HepG2 (cell line): ENCODE results near the gene TLX3.

Experiments
- CTCF ChIP-seq: sonication (generic); formaldehyde crosslinking; IDR thresholded peaks from 2 replicates; pipeline ENCODE4 v1.5.0; 2020; ENCODE audit warnings: mild to moderate bottlenecking, missing genetic modification reagents, moderate library complexity
- ESRRA ChIP-seq: sonication (generic); formaldehyde crosslinking; IDR thresholded peaks from 2 replicates; pipeline ENCODE4 v1.5.1; 2020; ENCODE audit warnings: mild to moderate bottlenecking, low read depth, missing genetic modification reagents
- MEIS2 ChIP-seq: sonication (generic); formaldehyde crosslinking; IDR thresholded peaks from 2 replicates; pipeline ENCODE4 v1.9.0; 2021; ENCODE audit warnings: mild to moderate bottlenecking, missing genetic modification reagents
- NFATC3 ChIP-seq: sonication (generic); formaldehyde crosslinking; IDR thresholded peaks from 2 replicates; pipeline ENCODE4 v1.5.1; 2020; ENCODE audit warnings: mild to moderate bottlenecking, missing genetic modification reagents
- RNF219 ChIP-seq: sonication (generic); formaldehyde crosslinking; IDR thresholded peaks from 2 replicates; pipeline ENCODE4 v1.5.0; 2020; ENCODE audit warnings: mild to moderate bottlenecking, missing genetic modification reagents
- ZFP36 ChIP-seq: fragments of 150-350 bp; IDR thresholded peaks from 2 replicates; pipeline ENCODE4 v1.6.1; 2018; ENCODE audit warnings: borderline replicate concordance, low read length, low read depth; ENCODE audit not compliant: partially characterized antibody
- ZFX ChIP-seq: sonication (generic); formaldehyde crosslinking; IDR thresholded peaks from 2 replicates; pipeline ENCODE4 v1.4.0; 2020; ENCODE audit warnings: mild to moderate bottlenecking, low read depth, missing genetic modification reagents, moderate library complexity
- ZNF124 ChIP-seq: sonication (generic); formaldehyde crosslinking; IDR thresholded peaks from 2 replicates; pipeline ENCODE4 v1.4.0; 2020; ENCODE audit warnings: missing genetic modification reagents
- ZNF431 ChIP-seq: sonication (generic); formaldehyde crosslinking; IDR thresholded peaks from 2 replicates; pipeline ENCODE4 v1.9.0; 2022; ENCODE audit warnings: missing genetic modification reagents, low read depth, mild to moderate bottlenecking, borderline replicate concordance
- TF ChIP-seq, protein P1 (sequence below): sonication (generic); formaldehyde crosslinking; conservative IDR thresholded peaks from 2 replicates; pipeline ENCODE4 v1.8.1; 2023; ENCODE audit warnings: missing genetic modification reagents
- TF ChIP-seq, protein P2 (sequence below): sonication (generic); formaldehyde crosslinking; IDR thresholded peaks from 2 replicates; pipeline ENCODE4 v1.4.0; 2020; ENCODE audit warnings: missing genetic modification reagents

DNA sequence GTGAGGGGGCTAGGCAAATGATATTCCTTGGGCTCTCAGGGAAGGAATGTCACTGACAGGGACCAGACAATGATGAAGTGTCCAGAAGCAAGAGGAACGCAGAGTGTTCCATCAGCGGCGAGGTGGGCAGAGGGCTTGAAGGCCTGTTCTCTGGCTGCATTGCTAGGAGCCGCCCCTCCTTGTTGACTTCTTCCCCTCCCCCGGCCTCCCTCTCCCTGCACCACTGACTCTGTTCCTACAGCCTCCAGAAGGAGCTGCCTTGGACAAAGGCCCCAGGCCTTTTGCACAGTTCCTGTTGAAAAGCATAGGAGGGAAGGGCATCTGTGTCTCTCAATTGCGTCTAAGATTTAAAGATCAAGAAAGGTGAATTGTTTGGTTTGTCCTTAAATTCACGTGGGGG lies 12.4 kb downstream of the TLX3 start:
- TF ChIP-seq ESRRA (CRISPR knock-in tag) = no peak
- TF ChIP-seq ZFP36 = no peak
- TF ChIP-seq, protein P1, sequence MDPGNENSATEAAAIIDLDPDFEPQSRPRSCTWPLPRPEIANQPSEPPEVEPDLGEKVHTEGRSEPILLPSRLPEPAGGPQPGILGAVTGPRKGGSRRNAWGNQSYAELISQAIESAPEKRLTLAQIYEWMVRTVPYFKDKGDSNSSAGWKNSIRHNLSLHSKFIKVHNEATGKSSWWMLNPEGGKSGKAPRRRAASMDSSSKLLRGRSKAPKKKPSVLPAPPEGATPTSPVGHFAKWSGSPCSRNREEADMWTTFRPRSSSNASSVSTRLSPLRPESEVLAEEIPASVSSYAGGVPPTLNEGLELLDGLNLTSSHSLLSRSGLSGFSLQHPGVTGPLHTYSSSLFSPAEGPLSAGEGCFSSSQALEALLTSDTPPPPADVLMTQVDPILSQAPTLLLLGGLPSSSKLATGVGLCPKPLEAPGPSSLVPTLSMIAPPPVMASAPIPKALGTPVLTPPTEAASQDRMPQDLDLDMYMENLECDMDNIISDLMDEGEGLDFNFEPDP = no peak
- no peak for TF ChIP-seq RNF219 (CRISPR knock-in tag)
- TF ChIP-seq ZNF431 (CRISPR knock-in tag) = no peak
- TF ChIP-seq, protein P2, sequence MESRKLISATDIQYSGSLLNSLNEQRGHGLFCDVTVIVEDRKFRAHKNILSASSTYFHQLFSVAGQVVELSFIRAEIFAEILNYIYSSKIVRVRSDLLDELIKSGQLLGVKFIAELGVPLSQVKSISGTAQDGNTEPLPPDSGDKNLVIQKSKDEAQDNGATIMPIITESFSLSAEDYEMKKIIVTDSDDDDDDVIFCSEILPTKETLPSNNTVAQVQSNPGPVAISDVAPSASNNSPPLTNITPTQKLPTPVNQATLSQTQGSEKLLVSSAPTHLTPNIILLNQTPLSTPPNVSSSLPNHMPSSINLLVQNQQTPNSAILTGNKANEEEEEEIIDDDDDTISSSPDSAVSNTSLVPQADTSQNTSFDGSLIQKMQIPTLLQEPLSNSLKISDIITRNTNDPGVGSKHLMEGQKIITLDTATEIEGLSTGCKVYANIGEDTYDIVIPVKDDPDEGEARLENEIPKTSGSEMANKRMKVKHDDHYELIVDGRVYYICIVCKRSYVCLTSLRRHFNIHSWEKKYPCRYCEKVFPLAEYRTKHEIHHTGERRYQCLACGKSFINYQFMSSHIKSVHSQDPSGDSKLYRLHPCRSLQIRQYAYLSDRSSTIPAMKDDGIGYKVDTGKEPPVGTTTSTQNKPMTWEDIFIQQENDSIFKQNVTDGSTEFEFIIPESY (CRISPR knock-in tag) = no peak
- no peak for TF ChIP-seq ZFX
- no peak for TF ChIP-seq ZNF124 (CRISPR knock-in tag)
- TF ChIP-seq CTCF (CRISPR knock-in tag) = no peak
- TF ChIP-seq NFATC3 (CRISPR knock-in tag) = no peak
- no peak for TF ChIP-seq MEIS2
